HFFc6 (cell line): ENCODE measurements around the gene DGKE. TPM values are rescaled to one million over a fixed set of nuclear protein-coding genes. Genes with fewer than 3 reads are reported as not detected.
A peak's percentile ranks its signal among the peaks of the same experiment; 100 is the strongest.

Experiments used
- DNase-seq: peaks from one replicate; pipeline ENCODE4 v3.0.0-alpha.2; 2018
- H3K27ac Mint-ChIP-seq: 2 replicates; pipeline ENCODE4 v1.8.0; 2020; ENCODE audit warnings: mild to moderate bottlenecking, mixed read lengths
- H3K27me3 Mint-ChIP-seq: 2 replicates; pipeline ENCODE4 v1.8.0; 2021; ENCODE audit warnings: mild to moderate bottlenecking, moderate library complexity, mixed read lengths; ENCODE audit not compliant: insufficient read depth
- H3K36me3 Mint-ChIP-seq: 2 replicates; pipeline ENCODE4 v1.8.0; 2021; ENCODE audit warnings: low read depth, mixed read lengths
- H3K4me1 Mint-ChIP-seq: 2 replicates; pipeline ENCODE4 v1.8.0; 2020; ENCODE audit warnings: low read depth, mixed read lengths
- H3K4me3 Mint-ChIP-seq: 2 replicates; pipeline ENCODE4 v1.8.0; 2020; ENCODE audit warnings: mild to moderate bottlenecking, moderate library complexity, mixed read lengths
- H3K9me3 Mint-ChIP-seq: 2 replicates; pipeline ENCODE4 v1.8.0; 2020; ENCODE audit warnings: mild to moderate bottlenecking, mixed read lengths
- total RNA-seq, 6 experiments: library from RNA; stranded (reverse); fragmentation: NEBNext Ultra II Directional; extraction: Animal tissue kit (Norgen Biotek cat#: 25700); gene quantifications; 2 replicates in 1 of 6; 3 replicates in 5 of 6; pipeline ENCODE4 v1.2.3, GENCODE V29; 2021
- TF ChIP-seq, protein P1 (sequence below): fragments of 200-600 bp; sonication (generic); IDR thresholded peaks from 2 replicates; pipeline ENCODE4 v1.5.0; 2021; ENCODE audit warnings: antibody characterized with exemption, mild to moderate bottlenecking

The DGKE gene
- total RNA-seq, 6 experiments from 2014 or later, result 5.9 to 9.3 (median 7.6) TPM

DNA sequence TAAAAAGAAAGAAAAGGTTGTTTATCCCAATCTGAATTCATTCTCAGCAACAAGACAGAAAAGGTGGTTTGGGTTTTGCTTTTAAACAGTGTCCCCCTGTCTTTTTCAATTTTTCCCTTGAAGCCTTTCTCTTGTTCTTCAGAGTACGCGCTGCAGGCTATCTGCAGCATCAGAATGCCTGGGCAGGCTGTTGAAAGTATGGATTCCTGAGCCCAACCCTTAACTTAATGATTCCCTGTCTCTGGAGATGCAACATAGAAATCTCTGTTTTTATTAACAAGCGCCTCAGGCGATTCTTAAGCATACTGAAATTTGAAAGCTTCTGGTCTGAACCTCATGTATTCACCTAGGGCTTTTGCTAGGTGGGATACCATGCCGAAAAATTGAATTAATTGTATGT lies 32.1 kb downstream of the DGKE start:
- Mint-ChIP-seq H3K27ac (no peak overlapping the region), H3K9me3 (no peaks in the 10 kb centered on the region), H3K4me1 (peaks cover 13% of the 10 kb centered on the region), H3K4me3 (no peak overlapping the region), H3K36me3 (no peaks in the 10 kb centered on the region; the same call in 1 of the 2 replicates), H3K27me3 (no peaks in the 10 kb centered on the region)
- TF ChIP-seq, protein P1, sequence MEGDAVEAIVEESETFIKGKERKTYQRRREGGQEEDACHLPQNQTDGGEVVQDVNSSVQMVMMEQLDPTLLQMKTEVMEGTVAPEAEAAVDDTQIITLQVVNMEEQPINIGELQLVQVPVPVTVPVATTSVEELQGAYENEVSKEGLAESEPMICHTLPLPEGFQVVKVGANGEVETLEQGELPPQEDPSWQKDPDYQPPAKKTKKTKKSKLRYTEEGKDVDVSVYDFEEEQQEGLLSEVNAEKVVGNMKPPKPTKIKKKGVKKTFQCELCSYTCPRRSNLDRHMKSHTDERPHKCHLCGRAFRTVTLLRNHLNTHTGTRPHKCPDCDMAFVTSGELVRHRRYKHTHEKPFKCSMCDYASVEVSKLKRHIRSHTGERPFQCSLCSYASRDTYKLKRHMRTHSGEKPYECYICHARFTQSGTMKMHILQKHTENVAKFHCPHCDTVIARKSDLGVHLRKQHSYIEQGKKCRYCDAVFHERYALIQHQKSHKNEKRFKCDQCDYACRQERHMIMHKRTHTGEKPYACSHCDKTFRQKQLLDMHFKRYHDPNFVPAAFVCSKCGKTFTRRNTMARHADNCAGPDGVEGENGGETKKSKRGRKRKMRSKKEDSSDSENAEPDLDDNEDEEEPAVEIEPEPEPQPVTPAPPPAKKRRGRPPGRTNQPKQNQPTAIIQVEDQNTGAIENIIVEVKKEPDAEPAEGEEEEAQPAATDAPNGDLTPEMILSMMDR, result no peak
- DNase-seq, result no peak

DNA sequence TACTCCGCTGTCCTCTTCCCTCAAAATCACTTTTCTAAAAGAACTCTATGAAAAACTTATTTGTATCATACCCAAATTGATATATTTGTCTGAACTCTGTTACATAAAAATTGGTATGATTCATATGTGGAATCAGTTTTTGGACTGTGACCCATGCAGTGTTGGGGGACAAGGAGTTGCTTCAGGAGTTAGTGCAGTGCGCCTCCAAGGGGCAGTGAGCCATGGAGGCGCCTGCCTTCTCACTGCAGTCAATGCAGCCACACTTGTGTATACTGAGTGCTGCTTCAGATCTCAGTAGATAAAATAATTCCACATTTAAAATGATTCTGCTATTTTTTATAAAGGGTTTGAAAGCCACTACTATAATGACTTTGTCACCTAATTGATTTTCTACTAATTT lies 32.5 kb downstream of the DGKE start:
- TF ChIP-seq, protein P1, result peak; percentile 24; the same call in 1 of the 2 replicates
- Mint-ChIP-seq H3K36me3 (no peaks in the 10 kb centered on the region; the same call in 1 of the 2 replicates), H3K9me3 (no peaks in the 10 kb centered on the region), H3K4me1 (peaks cover 13% of the 10 kb centered on the region), H3K27me3 (no peaks in the 10 kb centered on the region), H3K4me3 (no peak overlapping the region), H3K27ac (no peak overlapping the region)
- DNase-seq, result no peak

DNA sequence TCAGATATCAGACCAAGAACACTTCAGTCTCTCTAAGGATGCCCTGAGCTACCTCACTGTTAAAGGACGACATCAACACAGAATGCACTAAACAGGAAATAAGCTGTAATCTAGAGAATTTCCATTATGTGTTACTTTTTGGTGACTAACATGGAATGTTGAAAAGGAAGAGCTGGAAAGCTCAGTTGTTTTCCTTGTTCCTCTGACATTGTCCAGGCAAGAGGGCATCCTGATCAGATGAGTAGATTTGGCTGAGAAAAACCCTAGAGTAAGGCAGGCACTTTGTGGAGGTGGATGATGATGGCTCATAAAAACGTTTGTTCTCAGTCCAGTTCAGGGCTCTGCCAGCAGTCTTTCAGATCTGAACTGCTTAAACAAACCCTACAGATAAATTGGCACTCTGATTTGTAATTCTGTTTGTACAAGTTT lies 34.0 kb downstream of the DGKE start:
- Mint-ChIP-seq H3K27ac (peak overlapping the region; percentile 72), H3K4me1 (peaks cover 13% of the 10 kb centered on the region), H3K9me3 (no peaks in the 10 kb centered on the region), H3K4me3 (peak overlapping the region; percentile 9; the same call in 1 of the 2 replicates), H3K36me3 (no peaks in the 10 kb centered on the region), H3K27me3 (no peaks in the 10 kb centered on the region)
- TF ChIP-seq, protein P1, result no peak
- peak; percentile 79 for DNase-seq

DNA sequence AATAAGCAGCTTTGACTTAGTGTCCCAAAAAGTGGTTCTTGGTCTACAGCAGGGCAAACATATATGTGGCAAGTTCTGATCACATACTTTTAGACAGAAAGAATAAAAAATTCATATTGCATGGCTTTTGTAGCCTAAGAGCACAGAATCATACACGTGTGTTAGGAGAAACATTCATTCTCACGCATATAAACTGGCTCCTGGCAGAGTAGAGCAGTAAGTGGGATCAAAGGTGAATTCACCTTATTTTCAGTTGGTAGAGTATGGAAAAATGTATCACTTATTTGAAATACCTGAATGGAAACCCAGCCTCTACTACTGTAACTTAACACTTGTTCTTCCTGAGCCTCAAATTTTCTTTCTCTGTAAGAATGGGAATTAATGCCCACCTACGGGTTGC lies 34.8 kb downstream of the DGKE start:
- Mint-ChIP-seq H3K27me3 (peaks cover 2% of the 10 kb centered on the region; the same call in 1 of the 2 replicates), H3K27ac (no peak overlapping the region; the same call in 1 of the 2 replicates), H3K4me1 (peaks cover 13% of the 10 kb centered on the region), H3K4me3 (no peak overlapping the region), H3K36me3 (no peaks in the 10 kb centered on the region), H3K9me3 (no peaks in the 10 kb centered on the region)
- DNase-seq, result no peak
- TF ChIP-seq, protein P1, result 0 out of 2 replicates have a peak, but pooled peaks have one; percentile 0

DNA sequence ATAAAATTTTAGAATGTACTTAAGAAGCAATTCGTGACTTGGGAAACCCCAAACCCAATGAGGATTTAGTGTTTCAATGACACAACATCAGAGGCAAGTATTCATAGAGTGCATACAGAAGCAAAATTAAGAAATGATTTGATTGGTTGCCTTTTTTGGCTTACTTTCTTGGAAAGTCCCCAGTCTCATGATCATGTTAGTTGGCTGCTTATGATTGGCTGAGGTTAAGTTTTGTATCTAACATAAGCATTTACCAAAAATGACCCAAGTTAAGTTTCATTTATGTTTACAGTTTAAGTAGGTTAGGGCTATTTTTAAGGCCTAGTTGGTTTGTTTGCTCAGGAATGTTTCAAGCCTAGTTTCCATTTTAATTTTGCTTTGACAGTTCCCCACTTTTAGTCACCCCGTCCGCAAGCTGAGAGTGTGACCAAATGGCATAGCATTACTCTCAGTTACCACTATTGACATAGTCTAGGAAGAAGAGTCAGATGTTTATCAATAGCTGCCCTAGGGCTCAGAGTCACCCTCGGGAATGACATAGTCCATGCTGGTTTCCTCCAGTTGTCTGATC lies 36.2 kb downstream of the DGKE start:
- no peak for DNase-seq
- Mint-ChIP-seq H3K4me3 (no peak overlapping the region), H3K9me3 (no peaks in the 10 kb centered on the region), H3K36me3 (no peaks in the 10 kb centered on the region), H3K4me1 (peaks cover 13% of the 10 kb centered on the region), H3K27me3 (peaks cover 4% of the 10 kb centered on the region; the same call in 1 of the 2 replicates), H3K27ac (no peak overlapping the region)
- TF ChIP-seq, protein P1, result no peak
